NCI-H2107 treated with DMSO at 0.1 percent for 48 hours (cell line): Measurements from ENCODE around the gene SRGN.

ENCODE experiments used
- DNase-seq: peaks from one replicate; lab custom pipeline; 2025; ENCODE audit not compliant: unreplicated experiment; lab: John Stamatoyannopoulos, UW

Gene SRGN

DNA sequence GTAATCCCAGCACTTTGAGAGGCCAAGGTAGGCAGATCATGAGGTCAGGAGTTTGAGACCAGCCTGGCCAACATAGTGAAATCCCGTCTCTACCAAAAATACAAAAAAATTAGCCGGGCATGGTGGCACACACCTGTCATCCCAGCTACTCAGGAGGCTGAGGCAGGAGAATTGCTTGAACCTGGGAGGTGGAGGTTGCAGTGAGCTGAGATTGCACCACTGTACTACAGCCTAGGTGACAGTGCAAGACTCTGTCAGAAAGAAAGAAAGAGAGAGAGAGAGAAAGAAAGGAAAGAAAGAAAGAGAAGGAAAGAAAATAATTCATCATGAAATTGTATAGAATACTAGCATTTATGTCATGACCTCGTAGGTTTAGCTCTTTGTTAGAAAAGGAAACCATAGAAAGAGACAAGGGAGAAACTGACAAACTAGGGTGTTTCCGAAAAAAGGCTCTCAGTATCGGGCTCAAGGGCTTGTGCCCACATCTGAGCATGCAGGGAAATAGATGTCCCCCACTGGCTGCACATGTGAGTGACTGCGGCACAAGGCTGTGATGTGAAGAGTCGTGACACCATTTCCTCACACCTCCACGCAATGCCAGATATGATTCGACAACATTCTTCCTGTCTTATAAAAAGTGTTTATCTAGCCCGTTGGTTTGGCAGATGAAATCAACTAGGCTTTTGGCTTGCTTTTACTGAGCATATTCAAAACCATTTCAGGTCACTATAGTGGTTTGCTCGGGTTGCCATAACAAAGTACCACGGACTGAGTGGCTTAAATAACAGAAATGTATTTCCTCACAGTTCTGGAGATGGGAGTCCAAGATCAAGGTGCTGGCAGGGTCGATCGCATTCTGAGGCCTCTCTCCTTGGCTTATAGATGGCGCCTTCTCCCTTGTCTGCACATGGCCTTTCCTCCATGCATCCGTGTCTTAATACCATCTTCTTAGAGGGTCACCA lies 2.0 kb downstream of the SRGN start:
- DNase-seq = no peak

DNA sequence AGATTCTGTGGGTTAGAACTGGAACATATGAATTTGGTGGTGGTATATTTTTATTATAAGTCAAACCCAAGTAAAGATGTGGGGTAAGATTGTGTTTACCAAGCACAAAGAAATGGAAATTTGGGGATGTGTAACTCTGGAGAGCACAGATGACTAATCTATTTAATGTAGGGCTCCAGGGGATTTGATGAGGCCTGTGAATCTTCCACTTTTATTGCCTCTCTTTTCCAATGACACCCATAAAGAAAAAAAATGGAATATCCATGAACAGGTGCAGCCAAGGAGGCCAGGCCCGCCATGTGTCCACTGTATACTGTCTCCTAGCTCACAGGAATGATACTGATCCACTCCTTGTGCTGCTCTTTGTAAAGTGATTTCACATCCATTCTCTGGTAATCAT lies 2.8 kb downstream of the SRGN start:
- DNase-seq = no peak

DNA sequence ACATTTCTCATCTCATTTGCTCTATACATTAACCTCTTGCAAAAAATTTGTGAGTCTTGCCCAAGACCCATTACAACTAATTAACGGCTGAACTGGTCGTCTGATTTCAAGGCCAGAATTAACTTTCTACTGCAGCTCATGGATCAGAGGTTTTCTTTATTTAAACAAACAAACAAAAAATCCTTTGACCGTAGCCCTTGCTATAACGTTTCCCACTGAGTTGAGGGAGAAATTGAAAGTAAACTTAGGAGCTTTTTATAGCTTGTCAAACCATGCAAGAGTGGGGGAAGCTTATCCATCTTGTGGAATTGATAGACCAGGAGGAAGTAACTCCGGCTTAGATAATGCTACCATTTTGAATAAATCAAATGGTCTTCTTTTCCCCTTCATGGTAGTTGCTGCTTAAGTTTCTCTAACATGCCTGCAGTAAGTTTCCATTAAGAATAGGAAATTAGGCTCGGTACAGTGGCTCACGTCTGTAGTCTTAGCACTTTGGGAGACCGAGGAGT lies 3.3 kb downstream of the SRGN start:
- DNase-seq = no peak

DNA sequence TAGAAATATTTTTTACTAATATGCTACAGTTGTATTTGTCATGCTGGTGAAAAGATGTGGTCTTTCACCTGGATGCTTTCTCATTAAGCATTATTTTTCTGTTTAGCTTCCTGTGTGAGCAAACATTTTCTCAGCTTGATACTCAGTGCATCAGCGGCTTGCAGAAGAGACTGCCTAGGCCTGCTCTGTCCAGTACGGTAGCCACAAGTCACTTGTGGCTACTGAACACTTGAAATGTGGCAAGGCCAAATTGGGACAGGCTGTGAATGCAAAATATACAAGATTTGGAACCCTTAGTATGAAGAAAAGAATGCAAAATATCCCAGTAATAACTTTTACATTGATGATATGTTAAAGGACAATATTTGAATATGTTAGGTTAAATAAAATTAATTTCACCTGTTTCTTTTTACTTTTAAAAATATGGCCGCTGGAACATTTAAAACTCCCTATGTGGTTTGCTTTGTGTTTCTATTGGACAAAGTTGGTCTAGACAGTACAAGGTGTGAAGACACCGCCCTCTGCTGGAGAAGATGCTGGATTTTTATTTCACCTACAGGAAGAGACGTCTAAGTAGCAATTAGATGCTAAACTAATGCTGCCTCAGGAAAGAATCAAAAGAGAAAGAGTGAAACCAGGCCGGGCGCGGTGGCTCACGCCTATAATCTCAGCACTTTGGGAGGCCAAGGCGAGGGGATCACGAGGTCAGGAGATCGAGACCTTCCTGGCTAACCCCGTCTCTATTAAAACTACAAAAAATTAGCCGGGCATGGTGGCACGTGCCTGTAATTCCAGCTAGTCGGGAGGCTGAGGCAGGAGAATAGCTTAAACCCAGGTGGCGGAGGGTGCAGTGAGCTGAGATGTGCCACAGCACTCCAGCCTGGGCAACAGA lies 5.3 kb downstream of the SRGN start:
- peak; percentile 59 for DNase-seq

DNA sequence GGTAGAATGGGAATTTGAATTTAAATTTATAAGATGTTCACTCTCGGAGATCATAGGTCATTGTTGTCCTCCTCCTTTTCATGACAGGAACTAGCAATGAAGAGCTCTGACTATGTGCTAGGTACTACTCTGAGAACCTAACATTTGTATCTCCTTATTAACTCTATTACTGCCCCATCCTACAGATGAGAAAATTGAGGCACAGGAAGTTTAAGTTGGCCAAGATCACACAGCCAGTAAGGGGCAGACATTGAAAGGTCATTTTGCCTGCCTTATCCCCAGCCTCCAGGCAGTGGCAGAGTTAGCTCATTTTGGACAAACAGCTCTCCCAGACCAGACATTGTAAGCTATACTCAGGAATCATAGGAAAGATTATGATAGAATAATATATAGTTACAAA lies 6.0 kb downstream of the SRGN start:
- no peak for DNase-seq

DNA sequence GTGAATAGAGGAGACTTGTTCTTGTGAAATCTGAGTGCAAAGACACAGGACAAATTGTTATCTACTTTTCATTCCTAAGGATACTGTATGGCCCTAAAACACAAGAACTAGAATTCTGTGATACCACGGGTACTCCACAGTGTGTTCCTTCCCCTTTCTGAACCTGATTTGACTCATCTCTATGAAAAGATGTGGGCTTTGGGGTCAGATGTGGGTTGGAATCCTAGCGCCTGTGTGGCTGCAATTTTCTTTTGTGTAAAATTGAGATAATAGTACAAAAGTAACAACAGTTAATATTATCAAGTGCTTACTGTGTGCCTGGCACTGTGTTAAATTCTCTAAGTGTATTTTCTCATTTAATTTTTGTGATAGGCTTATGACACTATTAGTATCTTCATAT lies 8.1 kb downstream of the SRGN start:
- DNase-seq = no peak

DNA sequence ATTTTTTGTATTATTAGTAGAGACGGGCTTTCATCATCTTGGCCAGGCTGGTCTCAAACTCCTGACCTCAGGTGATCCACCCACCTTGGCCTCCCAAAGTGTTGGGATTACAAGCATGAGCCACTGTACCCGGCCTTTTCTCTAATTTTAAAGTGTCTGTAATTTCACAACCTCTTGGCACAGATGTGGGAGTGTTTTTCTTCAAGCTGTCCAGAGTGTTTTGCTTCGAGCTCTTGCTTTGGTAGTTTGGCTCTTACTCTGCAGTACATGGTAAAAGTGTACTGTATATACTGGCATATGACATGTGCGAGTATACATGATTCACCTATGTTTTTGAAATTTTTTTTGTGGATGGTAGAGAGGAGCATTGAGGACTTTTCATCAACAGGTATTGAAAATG lies 9.8 kb downstream of the SRGN start:
- no peak for DNase-seq

DNA sequence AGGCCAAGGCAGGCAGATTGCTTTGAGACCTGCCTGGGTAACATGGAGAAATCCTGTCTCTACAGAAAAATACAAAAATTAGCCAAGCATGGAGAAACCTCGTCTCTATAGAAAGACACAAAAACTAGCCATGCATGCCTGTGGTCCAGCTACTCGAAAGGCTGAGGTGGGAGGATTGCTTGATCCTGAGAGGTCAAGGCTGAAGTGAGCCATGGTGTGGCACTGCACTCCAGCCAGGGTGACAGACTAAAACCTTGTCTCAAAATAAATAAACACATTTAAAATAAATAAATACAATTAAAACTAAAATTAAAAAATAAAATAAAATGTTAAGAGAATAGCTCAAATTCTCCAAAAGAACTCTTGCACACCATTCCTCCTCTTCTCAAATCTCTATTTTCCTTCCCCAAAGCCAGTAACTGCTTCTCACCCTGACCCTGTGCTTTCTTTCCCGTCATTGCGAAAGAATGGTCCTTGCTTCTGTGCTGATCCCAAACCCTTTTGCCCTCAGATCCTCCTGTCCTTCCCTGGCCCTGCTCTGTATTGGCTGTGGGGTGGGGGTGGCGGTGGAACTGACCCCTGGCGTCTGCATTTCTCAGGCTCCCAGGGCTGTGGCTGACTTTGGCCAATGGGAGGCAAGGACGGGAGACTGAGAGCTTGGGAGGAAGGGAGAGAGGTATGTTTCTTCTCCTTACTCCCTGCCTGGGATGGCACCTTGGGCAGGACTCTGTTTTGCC lies 12.4 kb downstream of the SRGN start:
- DNase-seq = no peak

DNA sequence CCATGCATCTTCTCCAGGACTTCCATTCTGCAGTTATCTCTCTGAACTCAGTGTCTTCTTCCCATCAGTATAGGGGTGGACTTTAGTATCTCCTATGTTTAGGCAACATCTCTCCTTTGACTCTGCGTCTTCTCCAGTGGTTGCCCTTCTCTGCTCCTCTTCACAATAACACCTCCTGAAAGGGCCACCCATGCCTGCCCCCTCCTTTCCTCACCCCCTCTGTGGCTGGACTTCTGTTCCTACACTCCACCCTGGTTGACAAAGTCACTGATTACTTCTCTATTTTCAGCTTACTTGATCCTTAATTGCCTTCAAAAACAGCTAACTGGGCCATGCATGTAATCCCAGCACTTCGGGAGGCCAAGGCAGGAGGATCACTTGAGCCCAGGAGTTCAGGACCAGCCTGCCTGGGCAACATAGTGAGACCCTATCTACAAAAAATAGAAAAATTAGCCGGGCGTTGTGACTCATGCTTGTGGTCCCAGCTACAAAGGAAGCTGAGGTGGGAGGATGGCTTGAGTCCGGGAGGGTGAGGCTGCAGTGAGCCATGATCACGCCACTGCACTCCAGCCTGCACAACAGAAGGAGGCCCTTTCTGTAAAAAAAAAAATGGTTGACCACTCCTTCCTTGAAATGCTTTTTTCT lies 13.7 kb downstream of the SRGN start:
- no peak for DNase-seq

DNA sequence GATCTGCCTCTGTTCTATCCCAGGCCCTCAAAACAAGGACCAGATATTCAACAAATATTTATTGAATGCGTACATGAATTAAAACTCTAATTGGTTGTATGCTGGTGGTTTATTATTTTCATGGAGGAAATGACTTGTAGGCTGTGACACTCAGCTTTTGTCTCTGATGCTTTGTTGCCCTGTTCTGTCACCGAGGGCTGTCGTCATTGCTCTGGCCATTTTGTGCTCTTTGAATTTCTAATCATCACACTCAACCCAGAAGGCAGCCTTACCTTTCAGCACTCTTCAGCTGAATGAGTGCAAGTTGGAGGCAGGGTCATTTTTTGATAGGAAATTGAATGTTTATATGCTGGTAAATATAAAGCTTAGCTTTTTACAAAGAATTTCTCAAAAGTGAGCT lies 14.5 kb downstream of the SRGN start:
- DNase-seq = no peak

DNA sequence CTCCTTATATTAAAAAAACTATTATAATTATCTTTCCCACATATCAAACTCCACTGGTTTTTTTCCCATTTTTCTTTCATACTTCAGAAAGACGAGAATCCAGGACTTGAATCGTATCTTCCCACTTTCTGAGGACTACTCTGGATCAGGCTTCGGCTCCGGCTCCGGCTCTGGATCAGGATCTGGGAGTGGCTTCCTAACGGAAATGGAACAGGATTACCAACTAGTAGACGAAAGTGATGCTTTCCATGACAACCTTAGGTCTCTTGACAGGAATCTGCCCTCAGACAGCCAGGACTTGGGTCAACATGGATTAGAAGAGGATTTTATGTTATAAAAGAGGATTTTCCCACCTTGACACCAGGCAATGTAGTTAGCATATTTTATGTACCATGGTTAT lies 15.9 kb downstream of the SRGN start:
- DNase-seq = no peak

DNA sequence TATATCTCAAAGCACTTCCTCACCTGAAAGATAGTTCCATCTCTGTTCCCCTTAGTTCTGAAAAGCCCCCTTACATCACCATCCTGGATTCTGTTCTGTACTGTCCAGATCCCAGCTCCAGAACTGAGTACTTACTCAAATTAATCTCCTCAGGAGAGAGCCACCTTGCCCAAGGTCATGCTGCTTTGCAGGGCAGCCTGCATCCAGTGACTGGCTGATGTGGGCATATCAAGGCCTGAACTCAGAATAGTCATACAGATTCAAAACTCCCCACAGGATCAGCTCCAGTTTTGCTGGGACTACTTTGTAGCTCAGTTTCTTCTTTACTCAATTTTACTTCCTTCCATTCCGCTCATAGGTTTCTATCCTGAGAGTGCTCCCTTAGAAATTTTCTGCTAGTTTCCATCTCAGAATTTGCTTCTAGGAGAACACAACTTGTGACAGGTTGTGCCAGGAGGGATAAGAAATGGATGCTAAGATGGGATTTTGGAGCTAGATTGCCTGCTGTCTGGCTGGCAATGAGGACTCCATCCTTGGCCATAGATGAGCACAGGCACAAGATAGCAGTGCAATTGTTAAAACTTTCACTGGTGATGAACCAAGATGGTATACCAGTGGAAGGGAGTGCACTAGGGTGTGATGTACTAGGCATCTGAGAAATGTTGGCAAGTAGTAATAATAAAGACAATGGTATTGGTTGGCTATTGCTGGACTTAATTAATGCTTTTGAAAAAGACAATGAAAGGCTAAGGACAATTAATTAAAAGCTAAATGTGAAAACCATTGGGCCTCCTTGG lies 17.3 kb downstream of the SRGN start:
- DNase-seq = no peak

DNA sequence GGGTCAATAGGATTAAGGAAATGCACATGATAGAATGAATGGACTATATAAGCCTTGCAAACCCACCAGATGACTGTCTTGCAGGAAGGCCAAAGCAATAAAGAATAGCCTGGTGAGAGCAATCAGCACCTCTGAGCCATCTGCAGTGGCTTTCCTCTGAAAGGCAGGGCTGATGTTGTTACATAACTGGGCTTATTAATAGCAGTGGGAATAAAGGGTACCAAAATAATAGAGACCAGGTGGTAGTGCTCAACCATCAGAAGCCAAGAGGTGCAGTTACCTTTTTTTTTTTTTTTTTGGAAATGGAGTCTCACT lies 19.2 kb downstream of the SRGN start:
- no peak for DNase-seq

DNA sequence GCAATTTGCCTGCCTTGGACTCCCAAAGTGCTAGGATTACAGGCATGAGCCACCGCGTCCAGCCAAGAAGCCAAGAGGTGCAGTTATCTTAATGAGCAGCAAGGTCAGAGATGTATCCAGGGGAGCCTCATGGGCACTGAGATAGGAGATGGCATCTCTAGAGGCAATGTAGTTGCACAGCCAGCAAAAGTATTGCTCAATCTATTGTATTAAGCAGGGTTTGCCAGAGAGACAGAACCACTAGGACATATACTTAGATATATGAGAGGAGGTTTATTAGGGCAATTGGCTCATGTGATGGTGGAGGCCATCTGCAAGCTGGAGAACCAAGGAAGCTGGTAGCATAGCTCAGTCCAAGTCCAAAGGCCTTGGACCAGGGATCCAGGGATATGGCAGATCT lies 19.8 kb downstream of the SRGN start:
- no peak for DNase-seq

DNA sequence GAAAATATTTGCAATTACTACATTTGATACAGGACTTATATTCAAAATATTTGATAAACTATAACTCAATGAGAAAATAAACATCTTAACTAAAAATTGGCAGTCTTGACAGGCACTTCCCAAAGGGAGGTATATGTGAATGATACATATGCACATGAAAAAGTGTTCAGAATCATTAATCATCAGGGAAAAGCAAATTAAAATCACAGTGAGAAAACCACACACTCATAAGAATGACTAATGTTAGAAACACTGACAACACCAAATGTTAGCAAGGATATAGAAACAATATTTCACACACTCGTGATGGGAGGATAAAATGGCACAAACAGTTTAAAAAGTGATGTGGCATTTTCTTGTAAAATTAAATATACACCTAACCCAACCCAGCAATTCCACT lies 32.0 kb downstream of the SRGN start:
- no peak for DNase-seq

DNA sequence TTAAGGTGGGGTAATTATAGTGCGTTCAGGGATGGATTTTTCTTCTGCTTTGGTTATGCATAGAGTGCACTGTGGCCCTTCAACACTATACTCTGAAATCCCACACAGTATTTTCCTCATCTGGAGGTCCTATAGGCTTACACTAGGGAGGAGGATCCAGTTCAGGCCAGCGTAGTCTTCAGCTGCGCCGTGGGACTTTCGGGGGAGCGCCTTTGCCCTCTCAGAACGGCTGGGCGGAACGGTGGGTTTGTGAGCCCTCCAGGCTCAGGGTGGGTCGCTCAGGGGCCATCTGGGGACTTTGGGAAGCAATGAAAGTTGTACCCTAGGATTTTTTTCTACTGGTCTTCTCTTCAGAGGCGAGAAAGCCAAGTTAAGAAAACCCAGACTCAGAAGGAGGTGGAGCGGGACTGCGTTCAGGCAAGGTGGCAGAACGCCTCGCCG lies 35.4 kb downstream of the SRGN start:
- DNase-seq = peak; percentile 27

DNA sequence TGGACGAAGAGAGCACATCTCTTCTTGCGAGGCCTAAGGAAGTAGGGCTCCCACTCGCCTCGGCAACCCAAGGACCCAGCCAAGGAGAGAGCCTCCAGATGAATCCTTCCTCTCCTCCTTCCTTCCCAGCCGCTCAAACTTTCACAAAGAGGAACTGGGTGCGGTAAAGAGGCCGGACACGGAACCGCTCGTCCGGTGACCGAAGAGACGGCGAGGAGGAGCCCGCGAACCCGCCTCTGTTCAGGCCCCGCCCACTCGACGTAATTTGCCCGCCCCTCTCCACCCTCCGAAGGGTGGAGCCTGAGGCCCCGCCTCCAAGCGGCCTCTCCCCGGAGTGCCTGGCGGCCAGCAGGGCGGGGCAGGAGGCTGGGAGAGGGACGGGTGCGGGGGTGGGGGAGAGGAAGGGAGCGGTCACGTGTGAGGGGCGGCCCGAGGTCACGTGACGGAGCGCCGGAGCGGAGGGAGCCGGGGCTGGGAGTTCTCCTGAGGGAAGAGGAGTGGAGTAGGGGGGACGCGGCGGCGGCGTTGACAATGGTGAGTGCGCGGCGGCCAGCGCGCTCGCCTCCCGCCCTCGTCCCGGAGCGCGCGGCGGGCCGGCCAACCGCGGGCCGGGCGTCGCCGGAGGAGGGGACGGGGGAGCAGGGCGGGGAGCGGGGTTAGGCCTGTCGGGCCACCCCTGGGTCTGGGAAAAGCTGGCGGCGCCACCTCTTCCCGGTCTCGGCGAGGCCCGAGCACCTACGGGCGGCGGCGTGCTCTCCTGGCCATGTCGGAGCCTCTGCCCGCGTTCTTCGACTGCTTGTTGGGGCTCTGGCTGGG lies 36.1 kb downstream of the SRGN start, which contains the start of gene VPS26A:
Gene VPS26A, plus strand, starts transcription at position 432 of the 816 bp plus-strand sequence. Its CDS starts 100 bp downstream, at position 532.
- DNase-seq = peak; percentile 49

DNA sequence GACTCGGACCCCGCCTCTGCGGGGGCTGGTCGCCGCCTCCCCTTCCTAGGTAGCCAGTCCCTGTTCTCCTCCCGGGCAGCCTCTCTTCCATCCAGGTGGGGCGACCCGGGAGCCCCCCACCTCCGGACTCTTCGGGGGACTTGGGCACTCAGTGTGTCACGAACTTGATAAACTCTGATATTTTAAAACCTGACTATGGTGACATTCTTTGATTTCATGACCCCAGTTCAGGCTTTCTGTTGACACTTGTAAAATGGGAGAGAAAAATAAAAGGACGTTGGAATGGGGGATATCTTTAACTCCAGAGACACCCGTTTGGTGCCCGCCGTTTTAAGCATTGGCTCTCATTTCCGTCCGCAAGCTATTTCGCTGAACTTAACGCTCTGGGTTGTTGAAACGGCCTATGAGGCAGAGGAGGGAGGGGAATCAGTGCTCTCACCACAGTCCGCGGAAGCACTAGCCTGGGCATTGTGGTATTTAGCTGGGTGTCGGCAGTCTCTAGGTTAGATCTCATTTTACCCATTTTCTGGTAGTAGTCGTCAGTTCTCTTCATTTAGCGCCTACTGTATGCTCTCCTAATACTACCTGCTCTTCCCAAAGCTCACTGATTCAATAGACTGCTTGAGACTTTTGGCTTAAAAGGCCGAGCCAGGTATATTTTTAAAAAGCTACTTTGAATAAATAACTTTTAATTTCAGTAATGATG lies 36.8 kb downstream of the SRGN start:
- peak; percentile 4 for DNase-seq
